Midbrain (tissue), 1 donor: ENCODE results near the gene TRMT2B.
"Not testable (repeated sequence)": the region's sequence is repeated elsewhere in the genome, so short reads cannot be mapped to it uniquely, and the experiment has no call there.

Experiments used
- DNase-seq: peaks from one replicate; lab custom pipeline; 2025; lab: John Stamatoyannopoulos, UW

Gene TRMT2B

GRCh38 chrX:100999451-100999850, 52.5 kb downstream of the TRMT2B start:
- no peak for DNase-seq

GRCh38 chrX:100995469-100995868, 56.4 kb downstream of the TRMT2B start:
- no peak for DNase-seq

GRCh38 chrX:100994352-100995281, 57.3 kb downstream of the TRMT2B start:
- no peak for DNase-seq

DNA sequence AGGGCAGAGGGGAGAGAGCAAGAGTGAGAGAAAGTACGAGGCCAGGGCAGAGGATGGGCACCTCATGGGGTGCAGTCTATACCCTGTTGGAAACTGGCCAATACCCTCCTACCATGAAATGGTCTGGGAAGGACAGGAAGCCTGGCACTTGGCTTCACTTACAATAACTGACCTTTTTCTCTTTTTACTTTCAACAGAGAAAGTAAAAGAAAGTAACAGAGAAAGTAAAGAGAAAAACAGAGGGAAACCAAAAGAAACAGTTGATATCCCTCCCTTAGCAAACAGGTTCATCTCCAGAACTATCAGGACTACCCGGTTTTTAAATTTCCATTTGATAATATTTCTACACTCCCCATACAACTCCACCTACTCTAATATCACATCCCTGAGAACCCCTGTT, 61.8 kb downstream of the TRMT2B start:
- no peak for DNase-seq

DNA sequence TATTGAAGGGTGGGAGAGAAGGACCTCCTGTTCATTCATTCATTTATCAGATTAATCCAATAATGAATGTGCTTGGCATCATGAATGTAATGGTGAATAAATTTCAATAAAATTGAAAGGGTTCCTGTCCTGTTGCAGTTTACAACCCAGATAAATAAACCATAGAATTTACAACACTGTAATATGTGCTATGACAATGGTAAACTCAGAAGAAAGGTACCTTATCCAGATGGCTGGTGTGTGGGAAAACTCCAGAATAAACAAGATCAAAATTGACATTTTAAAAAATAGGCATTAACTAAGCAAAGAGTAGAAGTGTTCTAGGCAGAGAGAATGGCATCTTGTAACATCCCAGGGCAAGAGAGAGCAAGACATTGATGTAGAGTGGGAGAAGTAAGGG, 67.1 kb downstream of the TRMT2B start:
- DNase-seq, result no peak

- DNase-seq, result not testable (repeated sequence)
Measured at GRCh38 chrX:100981498-100981845, 70.4 kb downstream of the TRMT2B start.

GRCh38 chrX:100980608-100981497, 71.1 kb downstream of the TRMT2B start:
- DNase-seq, result no peak

- DNase-seq, result no peak
Measured at GRCh38 chrX:100979881-100980607, 71.9 kb downstream of the TRMT2B start.

DNA sequence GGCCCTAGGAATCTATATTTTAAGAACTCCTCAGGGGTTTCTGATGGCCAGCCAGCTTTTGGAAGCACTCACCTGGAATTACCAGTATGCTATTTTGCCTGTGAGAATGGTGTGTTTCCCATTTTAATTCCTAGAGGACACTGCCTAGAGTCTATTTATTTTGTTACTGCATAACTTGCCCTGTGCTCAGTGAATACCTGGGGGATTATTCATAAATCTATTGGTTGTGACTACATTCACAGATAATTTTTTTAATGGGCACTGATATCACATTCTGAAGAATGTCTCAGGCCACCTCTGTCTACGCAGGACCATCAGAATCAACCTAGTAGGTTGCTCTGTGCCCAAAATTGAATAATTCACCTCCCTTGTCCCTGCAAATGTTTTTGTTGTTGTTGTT, 75.7 kb downstream of the TRMT2B start:
- no peak for DNase-seq

DNA sequence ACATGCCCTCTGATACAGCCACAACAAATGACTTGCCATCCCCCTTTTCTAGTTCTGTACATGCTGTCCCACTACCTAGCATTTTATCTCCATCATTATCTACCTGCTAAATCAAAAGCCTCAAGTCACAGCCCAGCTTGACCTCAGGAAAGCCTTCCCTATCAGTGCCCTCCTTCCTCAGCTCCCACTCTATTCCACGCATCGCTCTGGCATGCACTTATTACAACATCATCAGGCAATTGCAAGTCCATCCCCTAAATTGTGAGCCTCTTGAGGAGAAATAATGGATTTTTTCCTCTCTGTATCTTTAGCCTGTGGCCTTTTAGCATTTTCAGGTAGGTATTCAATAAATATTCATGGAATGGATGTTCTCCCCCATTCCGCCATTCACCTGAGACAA, 76.7 kb downstream of the TRMT2B start:
- no peak for DNase-seq

DNA sequence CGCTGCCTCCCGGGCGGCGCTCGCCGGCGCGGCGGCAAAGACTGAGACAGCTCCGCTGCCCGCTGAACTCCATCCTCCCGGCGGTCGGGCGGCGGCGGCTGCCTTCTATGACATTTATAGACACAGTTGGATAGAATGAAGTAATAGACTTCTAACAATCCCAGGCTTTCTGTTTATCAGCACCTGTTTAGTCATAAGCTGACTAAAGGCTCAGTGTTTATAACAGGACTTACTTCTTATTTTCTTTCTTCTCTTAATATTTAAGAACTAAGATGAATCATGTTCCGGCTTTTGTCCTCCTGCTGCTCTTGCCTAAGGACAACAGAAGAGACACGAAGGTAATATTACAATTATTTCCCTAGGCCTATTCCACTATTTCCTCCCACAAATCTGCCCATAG, 78.5 kb downstream of the TRMT2B start:
- DNase-seq, result no peak

GRCh38 chrX:100969936-100970335, 82.0 kb downstream of the TRMT2B start:
- DNase-seq, result no peak

DNA sequence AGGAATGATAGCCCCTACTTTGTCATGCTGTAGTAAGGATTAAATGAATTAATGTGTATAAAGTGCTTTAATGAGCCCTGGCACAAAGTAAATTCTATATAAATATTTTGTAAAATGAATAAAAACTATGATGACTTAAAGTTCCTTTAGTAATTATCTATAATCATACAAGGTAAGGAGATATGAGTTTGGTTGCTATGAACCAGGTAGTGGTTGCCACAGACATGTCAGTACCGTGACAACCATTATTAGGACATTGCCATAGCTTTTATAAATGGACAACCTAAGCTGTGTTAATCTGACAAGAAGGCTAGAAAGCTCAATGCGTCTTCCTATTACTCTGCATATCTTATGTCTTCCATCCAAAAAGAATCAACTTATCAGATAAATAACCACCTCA, 82.5 kb downstream of the TRMT2B start, which contains the start of gene ARL13A:
Gene ARL13A, plus strand, starts transcription at position 301 of the 400 bp plus-strand sequence. CDS start 3,982 bp downstream, outside the sequence.
- DNase-seq, result no peak

- DNase-seq, result no peak
Measured at GRCh38 chrX:100964362-100964761, 87.5 kb downstream of the TRMT2B start.

- no peak for DNase-seq
Measured at GRCh38 chrX:100962811-100963210, 89.1 kb downstream of the TRMT2B start.
